ENCODE data around the gene TBC1D30. TPM values are rescaled to one million over a fixed set of nuclear protein-coding genes. Genes with fewer than 3 reads are reported as not detected.
A peak's percentile ranks its signal among the peaks of the same experiment; 100 is the strongest.
"Not testable (repeated sequence)": the region's sequence is repeated elsewhere in the genome, so short reads cannot be mapped to it uniquely, and the experiment has no call there.

Gene TBC1D30
- total RNA-seq = 14.8 TPM
- long read RNA-seq, partial matches to known transcripts = 3 of 31 reads
- long read RNA-seq, other reads (novel, unspliced or antisense) = 28 of 31 reads

GRCh38 chr12:64824500-64825142, at the start of gene TBC1D30:
Gene TBC1D30, plus strand, starts transcription at chr12:64824647. Its CDS starts 233 bp downstream, at chr12:64824880.
- Histone ChIP-seq H3K4me3 (peak within 1 kb of the TSS; percentile 46), H3K9me3 (no peaks in the 10 kb centered on the region), H3K36me3 (no peaks in the 10 kb centered on the region), H3K27ac (no peak within 1 kb of the TSS), H3K27me3 (peaks cover 47% of the 10 kb centered on the region), H3K4me1 (peaks cover 28% of the 10 kb centered on the region)
- peak; percentile 69 for DNase-seq
- peak; percentile 80 for ATAC-seq
- intact Hi-C loops (cut with DNase I) = no loop called here
- no peak for TF ChIP-seq CTCF (IDR thresholded peaks at IDR 0.05)

GRCh38 chr12:64775147-64775736, 49.2 kb upstream of the TBC1D30 start:
- H3K4me3 ChIP-seq; ATAC-seq; H3K27me3 ChIP-seq; H3K9me3 ChIP-seq; H3K27ac ChIP-seq; intact Hi-C loops (cut with DNase I); H3K4me1 ChIP-seq; H3K36me3 ChIP-seq; DNase-seq: not testable (repeated sequence)

GRCh38 chr12:64779354-64779974, 45.0 kb upstream of the TBC1D30 start:
- DNase-seq (no peak), ATAC-seq (no peak)
- intact Hi-C loops (cut with DNase I) = no loop called here
- Histone ChIP-seq H3K9me3 (peaks cover 4% of the 10 kb centered on the region), H3K4me1 (peaks cover 9% of the 10 kb centered on the region), H3K27ac (peak overlapping the region; percentile 64), H3K27me3 (no peaks in the 10 kb centered on the region), H3K4me3 (peak overlapping the region; percentile 61), H3K36me3 (no peaks in the 10 kb centered on the region)
- TF ChIP-seq CTCF (IDR thresholded peaks at IDR 0.05) = no peak

GRCh38 chr12:64780132-64780530, 44.3 kb upstream of the TBC1D30 start:
- H3K9me3 ChIP-seq = peaks cover 2% of the 10 kb centered on the region
- intact Hi-C loops (cut with DNase I) = no loop called here
- H3K27ac ChIP-seq = peak overlapping the region; percentile 64
- no peak for TF ChIP-seq CTCF (IDR thresholded peaks at IDR 0.05)
- H3K4me1 ChIP-seq = peaks cover 9% of the 10 kb centered on the region
- no peak for DNase-seq
- no peak for ATAC-seq
- peak overlapping the region; percentile 61 for H3K4me3 ChIP-seq
- H3K27me3 ChIP-seq = no peaks in the 10 kb centered on the region
- H3K36me3 ChIP-seq = no peaks in the 10 kb centered on the region

GRCh38 chr12:64780531-64781279, 43.7 kb upstream of the TBC1D30 start:
- intact Hi-C loops (cut with DNase I) = no loop called here
- ATAC-seq (peak; percentile 93), DNase-seq (peak; percentile 91)
- Histone ChIP-seq H3K4me1 (peaks cover 9% of the 10 kb centered on the region), H3K4me3 (peak overlapping the region; percentile 61), H3K9me3 (no peaks in the 10 kb centered on the region), H3K36me3 (no peaks in the 10 kb centered on the region), H3K27me3 (no peaks in the 10 kb centered on the region), H3K27ac (peak overlapping the region; percentile 64)
- TF ChIP-seq CTCF (IDR thresholded peaks at IDR 0.05) = no peak
